RWPE1 (cell line): Measurements from ENCODE around the gene NT5C.

Experiments
- CTCF ChIA-PET: fragments of 350-600 bp; sonication (Branson Sonifier 250); formaldehyde crosslinking; extraction: SDS; loops from one replicate; lab custom pipeline; 2021; lab: Yijun Ruan, JAX
- POLR2A ChIA-PET: fragments of 400-600 bp; formaldehyde crosslinking; extraction: SDS; loops from one replicate; lab custom pipeline; 2020; ENCODE audit warnings: antibody characterized with exemption; ENCODE audit not compliant: low non-redundant PET; lab: Yijun Ruan, JAX
- DNase-seq: peaks from one replicate; pipeline ENCODE4 v3.0.0; 2012; ENCODE audit warnings: low spot score
- H3K27ac ChIP-seq: fragments of 450-650 bp; 2 replicates; pipeline ENCODE4 v1.5.1; 2017
- TF ChIP-seq, protein P1 (sequence below): fragments of 450-650 bp; conservative IDR thresholded peaks from 2 replicates; pipeline ENCODE4 v1.5.1; 2017; ENCODE audit warnings: low read depth, mild to moderate bottlenecking

NT5C gene

GRCh38 chr17:75093548-75094158 lies 37.9 kb downstream of the NT5C start:
- TF ChIP-seq, protein P1, sequence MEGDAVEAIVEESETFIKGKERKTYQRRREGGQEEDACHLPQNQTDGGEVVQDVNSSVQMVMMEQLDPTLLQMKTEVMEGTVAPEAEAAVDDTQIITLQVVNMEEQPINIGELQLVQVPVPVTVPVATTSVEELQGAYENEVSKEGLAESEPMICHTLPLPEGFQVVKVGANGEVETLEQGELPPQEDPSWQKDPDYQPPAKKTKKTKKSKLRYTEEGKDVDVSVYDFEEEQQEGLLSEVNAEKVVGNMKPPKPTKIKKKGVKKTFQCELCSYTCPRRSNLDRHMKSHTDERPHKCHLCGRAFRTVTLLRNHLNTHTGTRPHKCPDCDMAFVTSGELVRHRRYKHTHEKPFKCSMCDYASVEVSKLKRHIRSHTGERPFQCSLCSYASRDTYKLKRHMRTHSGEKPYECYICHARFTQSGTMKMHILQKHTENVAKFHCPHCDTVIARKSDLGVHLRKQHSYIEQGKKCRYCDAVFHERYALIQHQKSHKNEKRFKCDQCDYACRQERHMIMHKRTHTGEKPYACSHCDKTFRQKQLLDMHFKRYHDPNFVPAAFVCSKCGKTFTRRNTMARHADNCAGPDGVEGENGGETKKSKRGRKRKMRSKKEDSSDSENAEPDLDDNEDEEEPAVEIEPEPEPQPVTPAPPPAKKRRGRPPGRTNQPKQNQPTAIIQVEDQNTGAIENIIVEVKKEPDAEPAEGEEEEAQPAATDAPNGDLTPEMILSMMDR: no peak
- no peak for DNase-seq
- ChIA-PET CTCF (interaction anchor here (1.1 to 2.8 kb wide), 2 partner anchors 20 to 132 kb away, joined by 3 to 10 read pairs; no protein-coding TSS in a partner anchor), POLR2A (interaction anchor here (0.6 kb wide), 1 partner anchor 14 kb away, joined by 4 read pairs; no protein-coding TSS in a partner anchor)
- H3K27ac ChIP-seq: peak overlapping the region; percentile 98

GRCh38 chr17:75091855-75092327 lies 39.7 kb downstream of the NT5C start:
- ChIA-PET POLR2A (no interaction called here), CTCF (interaction anchor here (1.2 to 2.8 kb wide), 2 partner anchors 22 kb away, joined by 7 to 10 read pairs; no protein-coding TSS in a partner anchor)
- no peak for DNase-seq
- TF ChIP-seq, protein P1: no peak
- H3K27ac ChIP-seq: peak overlapping the region; percentile 98

- peak overlapping the region; percentile 98 for H3K27ac ChIP-seq
- ChIA-PET CTCF (interaction anchor here (0.6 to 2.8 kb wide), 4 partner anchors 12 to 23 kb away, joined by 3 to 10 read pairs (median 8); no protein-coding TSS in a partner anchor), POLR2A (no interaction called here)
- DNase-seq: no peak
- TF ChIP-seq, protein P1: no peak
Observed at GRCh38 chr17:75090871-75091854, 40.4 kb downstream of the NT5C start.

DNA sequence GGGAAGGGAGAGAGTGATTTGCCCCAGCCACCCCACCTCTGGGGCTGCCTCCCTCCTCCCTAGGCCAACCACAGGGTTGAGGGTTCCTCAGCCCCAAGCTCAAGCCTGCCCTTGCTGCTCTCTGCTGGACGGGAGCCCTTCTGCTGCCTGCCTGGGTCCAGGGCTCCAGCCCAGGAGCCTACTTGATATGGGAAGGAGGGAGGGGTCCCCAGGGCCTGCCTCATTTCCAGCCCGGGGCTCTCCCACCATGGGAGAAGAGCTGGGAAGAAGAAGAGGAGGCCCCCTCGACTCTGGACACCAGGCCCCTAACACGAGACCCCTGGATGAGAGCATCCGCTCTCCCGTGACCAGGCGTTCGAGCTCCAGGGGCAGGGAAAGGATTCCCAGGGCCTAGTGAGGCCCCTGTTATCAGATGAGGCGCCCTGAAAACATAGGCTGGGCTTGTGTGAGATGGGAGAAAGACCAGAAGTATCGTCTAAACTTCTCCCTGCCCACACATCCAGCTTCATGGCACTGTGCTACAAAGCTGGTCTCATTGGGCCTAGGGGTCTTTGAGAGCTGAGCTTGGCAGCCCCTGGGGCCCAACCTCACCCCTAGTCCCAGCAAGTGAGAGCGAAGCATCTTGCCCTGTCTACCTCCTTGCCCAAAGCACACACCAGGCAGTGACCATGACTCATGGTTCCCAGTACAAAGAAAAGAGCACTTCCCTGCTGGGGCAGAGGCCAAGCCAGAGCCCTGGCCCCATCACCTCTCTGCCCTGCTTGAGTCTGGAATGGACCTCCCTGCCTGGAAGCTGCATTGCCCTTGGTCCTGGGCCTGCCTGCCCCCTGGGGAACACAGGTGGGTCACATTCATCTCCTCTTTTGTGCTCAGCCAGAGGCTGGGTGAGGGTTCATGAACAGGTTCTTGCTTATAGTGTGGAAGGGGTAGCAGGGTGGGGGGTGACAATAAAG lies 42.8 kb downstream of the NT5C start:
- DNase-seq: no peak
- peak overlapping the region; percentile 98 for H3K27ac ChIP-seq
- TF ChIP-seq, protein P1: no peak
- CTCF ChIA-PET: interaction anchor here (0.5 to 2.0 kb wide), 6 partner anchors 10 to 334 kb away, joined by 3 to 10 read pairs (median 4); partner anchors contain the start of gene USH1G
- POLR2A ChIA-PET: interaction anchor here (0.5 to 1.3 kb wide), 6 partner anchors 11 to 630 kb away, joined by 3 to 4 read pairs (median 3); no protein-coding TSS in a partner anchor

- H3K27ac ChIP-seq: peak within 1 kb of the TSS; percentile 98
- ChIA-PET CTCF (interaction anchor here (0.5 to 2.0 kb wide), 5 partner anchors 9 to 165 kb away, joined by 3 to 10 read pairs (median 4); partner anchors contain the start of gene USH1G), POLR2A (interaction anchor here (0.5 to 1.3 kb wide), 6 partner anchors 10 to 629 kb away, joined by 3 to 5 read pairs (median 4); no protein-coding TSS in a partner anchor)
- TF ChIP-seq, protein P1: no peak
- DNase-seq: peak; percentile 96
Observed at GRCh38 chr17:75087558-75088453, 43.7 kb downstream of the NT5C start, which contains the start of gene SLC16A5. Gene SLC16A5 (plus strand): TSS chr17:75087954. CDS start chr17:75093637, 5,683 bp downstream.
